ENCODE data around the gene ACTRT2. TPM values are rescaled to one million over a fixed set of nuclear protein-coding genes. Genes with fewer than 3 reads are reported as not detected.

ACTRT2 gene
- total RNA-seq, 4 donors from 2014 or later, result not detected

- DNase-seq (ENCODE audit: low spot score) (no peak), ATAC-seq (ENCODE audit: low FRiP score) (no peak)
- TF ChIP-seq, protein P1, sequence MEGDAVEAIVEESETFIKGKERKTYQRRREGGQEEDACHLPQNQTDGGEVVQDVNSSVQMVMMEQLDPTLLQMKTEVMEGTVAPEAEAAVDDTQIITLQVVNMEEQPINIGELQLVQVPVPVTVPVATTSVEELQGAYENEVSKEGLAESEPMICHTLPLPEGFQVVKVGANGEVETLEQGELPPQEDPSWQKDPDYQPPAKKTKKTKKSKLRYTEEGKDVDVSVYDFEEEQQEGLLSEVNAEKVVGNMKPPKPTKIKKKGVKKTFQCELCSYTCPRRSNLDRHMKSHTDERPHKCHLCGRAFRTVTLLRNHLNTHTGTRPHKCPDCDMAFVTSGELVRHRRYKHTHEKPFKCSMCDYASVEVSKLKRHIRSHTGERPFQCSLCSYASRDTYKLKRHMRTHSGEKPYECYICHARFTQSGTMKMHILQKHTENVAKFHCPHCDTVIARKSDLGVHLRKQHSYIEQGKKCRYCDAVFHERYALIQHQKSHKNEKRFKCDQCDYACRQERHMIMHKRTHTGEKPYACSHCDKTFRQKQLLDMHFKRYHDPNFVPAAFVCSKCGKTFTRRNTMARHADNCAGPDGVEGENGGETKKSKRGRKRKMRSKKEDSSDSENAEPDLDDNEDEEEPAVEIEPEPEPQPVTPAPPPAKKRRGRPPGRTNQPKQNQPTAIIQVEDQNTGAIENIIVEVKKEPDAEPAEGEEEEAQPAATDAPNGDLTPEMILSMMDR (IDR thresholded peaks at IDR 0.05), result no peak
These were observed 8.3 kb downstream of the ACTRT2 start for GRCh38 chr1:3029481-3029961.

GRCh38 chr1:3029991-3030662, 8.9 kb downstream of the ACTRT2 start:
- no peak for DNase-seq (ENCODE audit: low spot score)
- TF ChIP-seq, protein P1 (IDR thresholded peaks at IDR 0.05), result no peak
- no peak for ATAC-seq (ENCODE audit: low FRiP score)

DNA sequence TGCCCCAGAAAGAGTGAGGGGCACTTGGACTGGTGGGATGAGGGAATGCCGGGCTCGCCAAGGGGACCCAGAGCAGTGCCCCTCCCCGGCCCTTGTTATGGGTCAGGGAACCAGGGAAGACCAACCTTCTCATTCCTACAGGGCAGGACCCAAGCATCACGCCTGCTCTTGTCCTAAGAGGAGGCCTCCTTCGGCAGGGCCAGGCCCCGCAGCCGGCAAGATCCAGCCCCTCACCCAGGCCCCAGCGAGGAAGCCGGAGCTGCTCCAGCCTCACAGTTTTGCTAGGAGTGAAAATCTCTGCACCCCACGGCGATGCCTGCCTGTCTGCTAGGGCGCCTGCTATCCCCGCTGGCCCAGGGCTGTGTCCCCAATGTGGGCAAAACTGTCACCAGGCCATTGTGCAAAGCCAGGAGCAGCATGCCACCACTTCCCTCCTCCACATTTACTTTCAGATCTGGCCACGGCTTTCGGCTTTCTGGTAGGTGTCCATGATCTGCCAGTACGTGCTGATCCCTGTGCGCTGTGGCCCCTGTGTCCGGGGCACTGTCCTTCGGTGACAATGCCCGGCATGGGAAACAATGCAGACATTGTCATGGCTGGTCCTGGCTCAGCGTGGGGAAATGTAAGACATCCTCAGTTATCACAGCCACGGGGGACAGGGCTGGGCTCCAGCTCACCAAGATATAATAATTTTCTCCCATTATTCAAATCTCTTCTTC, 9.6 kb downstream of the ACTRT2 start:
- no peak for ATAC-seq (ENCODE audit: low FRiP score)
- DNase-seq (ENCODE audit: low spot score), result no peak
- TF ChIP-seq, protein P1 (IDR thresholded peaks at IDR 0.05), result no peak

DNA sequence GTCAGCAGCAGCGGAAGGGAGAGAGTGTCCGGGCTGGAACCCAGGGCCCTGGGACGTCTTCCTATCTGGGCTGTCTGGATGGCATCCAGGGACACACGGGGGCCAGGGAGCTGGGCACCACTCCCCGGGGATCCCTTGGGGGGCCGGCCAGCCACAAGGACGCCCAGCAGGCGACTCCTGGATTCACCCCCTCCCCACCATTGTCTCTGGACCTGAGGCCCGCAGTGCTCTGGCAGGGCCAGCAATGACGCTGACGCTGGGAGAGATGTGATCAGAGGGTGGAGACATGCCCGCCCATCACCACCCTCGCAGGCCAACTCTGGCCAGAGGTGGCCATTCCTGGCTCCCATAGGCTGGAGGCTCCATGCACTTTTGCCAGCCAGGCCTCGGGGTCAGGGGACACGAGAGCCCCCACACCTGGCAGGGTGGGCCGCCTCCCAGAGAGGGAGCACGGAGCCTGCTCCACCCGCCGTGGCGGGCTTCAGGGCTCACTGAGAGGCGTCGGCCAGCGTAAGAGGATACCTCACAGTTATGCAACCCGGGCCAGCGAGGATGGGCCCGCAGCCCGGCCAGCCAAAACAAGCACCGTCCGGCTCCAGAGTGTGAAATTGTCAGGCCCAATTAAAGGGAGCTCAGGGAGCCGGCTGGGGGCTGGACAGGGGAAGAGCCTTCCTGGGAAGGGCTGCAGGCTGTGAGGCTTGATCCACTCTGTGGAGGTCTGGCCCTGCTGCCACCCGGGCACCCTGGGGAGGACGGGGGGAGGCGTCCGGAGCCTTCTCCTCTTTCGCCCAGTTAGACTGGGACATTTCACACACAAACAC, 10.3 kb downstream of the ACTRT2 start:
- ATAC-seq (ENCODE audit: low FRiP score) (no peak), DNase-seq (ENCODE audit: low spot score) (no peak)
- TF ChIP-seq, protein P1 (IDR thresholded peaks at IDR 0.05), result no peak

DNA sequence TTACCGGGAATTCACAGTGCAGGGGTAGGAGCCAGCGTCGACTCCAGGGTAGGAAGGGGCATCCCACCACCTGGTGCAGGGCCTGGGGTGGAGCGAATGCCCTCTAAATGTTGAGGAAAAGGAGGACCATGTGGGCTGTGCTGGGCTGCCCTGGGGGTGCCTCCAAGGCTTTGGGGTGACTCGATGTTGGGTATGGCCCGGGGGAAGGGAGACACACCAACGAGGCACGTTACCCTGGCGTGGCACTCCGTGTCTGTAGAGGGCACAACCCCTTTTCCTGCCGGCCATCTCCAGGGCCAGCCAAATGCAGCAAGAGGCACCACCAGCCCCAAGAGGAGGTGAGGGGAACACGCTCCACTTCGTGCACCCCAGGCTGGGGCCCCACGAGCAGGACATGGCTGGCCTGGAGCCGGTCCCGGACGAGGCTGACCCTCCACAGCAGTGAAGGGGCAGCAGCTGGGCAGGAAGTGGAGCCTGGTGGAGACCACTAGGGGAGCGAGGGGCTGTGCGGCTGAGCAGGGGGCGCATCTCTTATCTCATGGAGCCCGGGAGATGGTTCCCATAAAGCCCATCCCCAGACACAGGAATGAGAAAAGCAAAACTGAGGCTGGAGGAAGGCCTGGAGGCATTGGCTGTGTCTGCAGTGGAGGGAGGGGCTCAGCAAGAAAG, 11.2 kb downstream of the ACTRT2 start:
- no peak for DNase-seq (ENCODE audit: low spot score)
- ATAC-seq (ENCODE audit: low FRiP score), result no peak
- TF ChIP-seq, protein P1 (IDR thresholded peaks at IDR 0.05), result no peak

DNA sequence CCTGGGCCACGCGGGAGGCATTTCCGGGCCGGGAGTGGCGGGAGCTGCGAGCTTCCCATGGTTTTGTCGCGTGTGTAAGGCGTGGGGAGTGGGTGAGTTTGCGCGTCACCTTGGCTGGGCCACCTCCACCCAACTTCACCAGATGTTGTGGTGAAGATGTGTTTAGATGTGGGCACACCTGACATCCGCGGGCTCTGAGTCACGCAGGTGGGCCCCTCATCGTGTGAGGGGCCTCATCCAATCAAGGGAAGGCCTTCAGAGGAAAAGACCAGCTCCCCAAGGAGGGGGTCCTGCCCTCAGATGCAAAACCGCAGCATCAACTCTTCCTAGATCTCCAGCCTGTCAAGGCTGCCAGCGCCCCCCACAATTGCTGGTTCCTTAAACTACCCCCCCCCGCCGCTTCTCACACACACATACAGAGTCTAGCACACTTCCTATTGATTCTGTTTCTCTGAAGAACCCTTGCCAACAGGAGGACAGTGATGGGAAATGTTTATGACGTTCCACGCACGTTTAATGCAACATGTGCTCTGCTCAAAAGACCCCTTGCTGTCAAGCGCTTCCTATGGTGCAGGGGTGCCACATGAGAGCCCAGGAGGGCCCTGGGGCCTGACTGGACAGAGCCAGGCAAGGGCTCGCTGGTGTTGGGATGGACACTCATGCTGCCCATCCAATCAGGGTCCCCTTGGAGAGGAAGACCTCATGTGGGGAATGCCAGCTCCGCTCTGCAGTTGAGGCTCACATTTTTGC, 11.9 kb downstream of the ACTRT2 start:
- ATAC-seq (ENCODE audit: low FRiP score) (no peak), DNase-seq (ENCODE audit: low spot score) (no peak)

More for the DNA sequence above, 11.9 kb downstream of the ACTRT2 start:
- TF ChIP-seq, protein P1 (IDR thresholded peaks at IDR 0.05), result no peak
